ENCODE measurements around the gene CD70.
"Not testable (repeated sequence)": the region's sequence is repeated elsewhere in the genome, so short reads cannot be mapped to it uniquely, and the experiment has no call there.

CD70 gene

GRCh38 chr19:6597471-6598253 is 6.7 kb upstream of the CD70 start:
- DNase-seq (ENCODE audit: low read depth), result not testable (repeated sequence)

GRCh38 chr19:6596621-6597020 is 5.7 kb upstream of the CD70 start:
- DNase-seq (ENCODE audit: low read depth), result no peak

GRCh38 chr19:6593651-6594416 is 2.9 kb upstream of the CD70 start:
- no peak for DNase-seq (ENCODE audit: low read depth)

- DNase-seq (ENCODE audit: low read depth), result no peak
Observed at GRCh38 chr19:6590258-6590826, 608 bp downstream of the CD70 start.

GRCh38 chr19:6589711-6590257 is 1.2 kb downstream of the CD70 start:
- no peak for DNase-seq (ENCODE audit: low read depth)

GRCh38 chr19:6588508-6589345 is 2.2 kb downstream of the CD70 start:
- DNase-seq (ENCODE audit: low read depth), result no peak

GRCh38 chr19:6587998-6588507 is 2.9 kb downstream of the CD70 start:
- DNase-seq (ENCODE audit: low read depth), result no peak

- DNase-seq (ENCODE audit: low read depth), result no peak
Observed at GRCh38 chr19:6587093-6587820, 3.7 kb downstream of the CD70 start.

- DNase-seq (ENCODE audit: low read depth), result no peak
Observed at GRCh38 chr19:6586726-6587092, 4.2 kb downstream of the CD70 start.

- DNase-seq (ENCODE audit: low read depth), result no peak
Observed at GRCh38 chr19:6586056-6586455, 4.9 kb downstream of the CD70 start.

- DNase-seq (ENCODE audit: low read depth), result not testable (repeated sequence)
Observed at GRCh38 chr19:6582515-6583484, 8.2 kb downstream of the CD70 start.

GRCh38 chr19:6580313-6580712 is 10.6 kb downstream of the CD70 start:
- DNase-seq (ENCODE audit: low read depth), result peak; percentile 61

- DNase-seq (ENCODE audit: low read depth), result no peak
Observed at GRCh38 chr19:6579450-6580178, 11.3 kb downstream of the CD70 start.

- no peak for DNase-seq (ENCODE audit: low read depth)
Observed at GRCh38 chr19:6577476-6578125, 13.3 kb downstream of the CD70 start.

- no peak for DNase-seq (ENCODE audit: low read depth)
Observed at GRCh38 chr19:6576869-6577475, 14.0 kb downstream of the CD70 start.

- no peak for DNase-seq (ENCODE audit: low read depth)
Observed at GRCh38 chr19:6573350-6573749, 17.6 kb downstream of the CD70 start.

- DNase-seq (ENCODE audit: low read depth), result no peak
Observed at GRCh38 chr19:6572217-6572616, 18.7 kb downstream of the CD70 start.

- DNase-seq (ENCODE audit: low read depth), result no peak
Observed at GRCh38 chr19:6571167-6571566, 19.8 kb downstream of the CD70 start.
